Measurements from ENCODE around the gene WDR11. TPM values are rescaled to one million over a fixed set of nuclear protein-coding genes. Genes with fewer than 3 reads are reported as not detected.

The WDR11 gene
- total RNA-seq, 1 experiment from 2014 or later = 48.3 TPM

GRCh38 chr10:120894556-120894955 lies 43.4 kb downstream of the WDR11 start:
- Histone ChIP-seq H3K27me3 (ENCODE audit: insufficient read depth, low read length) (no peaks in the 10 kb centered on the region), H3K4me2 (ENCODE audit: low read length) (no peak overlapping the region), H3K79me2 (ENCODE audit: insufficient read depth, low read length) (no peaks in the 10 kb centered on the region), H3K4me3 (replicated peaks in 1 of 2; ENCODE audit: low read depth in 1 of 2, low read length in 2 of 2) (no peak overlapping the region), H4K20me1 (ENCODE audit: insufficient read depth) (no peaks in the 10 kb centered on the region), H3K27ac (ENCODE audit: low read depth, low read length) (no peak overlapping the region), H3K9me3 (ENCODE audit: control insufficient read depth in 1 of 2, insufficient read depth in 1 of 2, low read depth in 1 of 2, low read length in 2 of 2) (no peaks in the 10 kb centered on the region), H3K9me2 (ENCODE audit: insufficient read depth) (no peaks in the 10 kb centered on the region), H2AFZ (ENCODE audit: low read depth, low read length, poor library complexity, severe bottlenecking) (no peak overlapping the region), H3K36me3 (ENCODE audit: control insufficient read depth in 1 of 2, insufficient read depth in 2 of 2, low read length in 2 of 2) (peaks cover 7 to 11% of the 10 kb centered on the region in 2 experiments), H3K4me1 (ENCODE audit: control insufficient read depth in 1 of 2, insufficient read depth in 2 of 2, low read length in 2 of 2) (no peaks in the 10 kb centered on the region), H3K9ac (ENCODE audit: low read length) (no peak overlapping the region)
- POLR2A ChIA-PET = no interaction called here
- RAD21 ChIA-PET (ENCODE audit: low non-redundant PET in 1 of 2, low total read pairs in 2 of 2, uncharacterized antibody in 2 of 2, unreplicated experiment in 2 of 2) = no interaction called here
- BruUV-seq (replicated peaks) = no TSS peak
- no peak for ATAC-seq
- DNase-seq (ENCODE audit: low read depth, low spot score) = no peak
- CTCF ChIA-PET = no interaction called here
- TF ChIP-seq EZH2 (IDR thresholded peaks at IDR 0.05) (no peak), ZBTB33 (IDR thresholded peaks at IDR 0.05; ENCODE audit: extremely low read depth, insufficient replicate concordance, low read length) (no peak), SRF (IDR thresholded peaks at IDR 0.05; ENCODE audit: low read depth) (no peak), REST (IDR thresholded peaks at IDR 0.05; ENCODE audit: low read depth) (no peak), RAD21 (IDR thresholded peaks at IDR 0.05; ENCODE audit: low read depth) (no peak), POLR2AphosphoS5 (IDR thresholded peaks at IDR 0.05; ENCODE audit: low read depth, low read length) (no peak), FOSL1 (IDR thresholded peaks at IDR 0.05; ENCODE audit: low read depth) (no peak), TCF7L2 (IDR thresholded peaks at IDR 0.05; ENCODE audit: borderline replicate concordance, extremely low read depth, insufficient read depth, insufficient read length) (no peak), POLR2A (IDR thresholded peaks at IDR 0.05; ENCODE audit: borderline replicate concordance, extremely low read depth, insufficient read depth, insufficient read length) (no peak), EZH2phosphoT487 (IDR thresholded peaks at IDR 0.05; ENCODE audit: borderline replicate concordance) (no peak), CTCF (IDR thresholded peaks at IDR 0.05 in 2 of 3, conservative IDR thresholded peaks at IDR 0.05 in 1 of 3; ENCODE audit: borderline replicate concordance in 1 of 3, insufficient read depth in 1 of 3, low read depth in 2 of 3, low read length in 2 of 3) (no peak), EGR1 (IDR thresholded peaks at IDR 0.05; ENCODE audit: low read depth) (no peak), YY1 (IDR thresholded peaks at IDR 0.05; ENCODE audit: extremely low read depth, insufficient replicate concordance, low read depth, low read length) (no peak), ZNF274 (IDR thresholded peaks at IDR 0.05; ENCODE audit: low read depth, low read length) (no peak), ELF1 (IDR thresholded peaks at IDR 0.05; ENCODE audit: borderline replicate concordance, low read depth) (no peak), JUND (IDR thresholded peaks at IDR 0.05) (no peak), CBX3 (IDR thresholded peaks at IDR 0.05; ENCODE audit: low read depth) (no peak)
- intact Hi-C loops (cut with micrococcal nuclease) = no loop called here

All from HCT116 (cell line).